Suprapubic skin (tissue), 4 donors: ENCODE data around the gene GSKIP. TPM values are rescaled to one million over a fixed set of nuclear protein-coding genes. Genes with fewer than 3 reads are reported as not detected.

Experiments
- DNase-seq, 2 donors: peaks; one replicate each; pipeline ENCODE4 v3.0.0-alpha.2; 2019; ENCODE audit warnings: low spot score in 2 of 2
- H3K27ac ChIP-seq: fragments of 200-600 bp; sonication (generic); one replicate; pipeline ENCODE4 v1.5.1; 2019
- H3K27me3 ChIP-seq: fragments of 200-600 bp; sonication (generic); one replicate; pipeline ENCODE4 v1.5.1; 2019
- H3K36me3 ChIP-seq: fragments of 200-600 bp; sonication (generic); one replicate; pipeline ENCODE4 v1.5.1; 2019
- H3K4me1 ChIP-seq: fragments of 200-600 bp; sonication (generic); one replicate; pipeline ENCODE4 v1.5.1; 2019
- H3K4me3 ChIP-seq: fragments of 200-600 bp; sonication (generic); one replicate; pipeline ENCODE4 v1.5.1; 2019; ENCODE audit warnings: mild to moderate bottlenecking
- H3K9me3 ChIP-seq: fragments of 200-600 bp; sonication (generic); one replicate; pipeline ENCODE4 v1.5.1; 2019
- CTCF ChIP-seq, 2 donors: fragments of 200-600 bp in 1 of 2; fragments of 450-650 bp in 1 of 2; sonication (generic) in 1 of 2; IDR thresholded peaks; one replicate each; pipeline ENCODE4 v1.5.1; 2016 to 2019; ENCODE audit warnings: antibody characterized with exemption in 2 of 2, mild to moderate bottlenecking in 1 of 2, moderate library complexity in 1 of 2
- EP300 ChIP-seq: sonication (generic); formaldehyde crosslinking; IDR thresholded peaks from one replicate; pipeline ENCODE4 v1.6.1; 2017; ENCODE audit warnings: antibody characterized with exemption
- POLR2A ChIP-seq, 2 donors: fragments of 450-650 bp; IDR thresholded peaks; one replicate each; pipeline ENCODE4 v1.6.1; 2017; ENCODE audit warnings: antibody characterized with exemption in 2 of 2, mild to moderate bottlenecking in 2 of 2, moderate library complexity in 2 of 2
- POLR2AphosphoS5 ChIP-seq, 3 donors: sonication (generic); formaldehyde crosslinking; IDR thresholded peaks; one replicate each; pipeline ENCODE4 v1.6.1; 2017; ENCODE audit warnings: antibody characterized with exemption in 3 of 3
- WGBS: methylation state at CpG from one replicate; pipeline ENCODE4 v1.1.5; 2018; 5-methylcytosine and 5-hydroxymethylcytosine counted together
- total RNA-seq, 4 donors: library from RNA; depleted of rRNA; stranded (reverse); fragments of >200 nt; gene quantifications; one replicate each; pipeline ENCODE4 v1.1.0, GENCODE V29; 2016

Gene GSKIP
- total RNA-seq, 4 donors from 2014 or later, result 7.9 to 50.1 (median 24.7) TPM

GRCh38 chr14:96416292-96416691 is 53.0 kb downstream of the GSKIP start:
- TF ChIP-seq POLR2A (IDR thresholded peaks at IDR 0.05) (no peak), POLR2AphosphoS5 (IDR thresholded peaks at IDR 0.05) (no peak), EP300 (no peak), CTCF (IDR thresholded peaks at IDR 0.05) (no peak)
- Histone ChIP-seq H3K27me3 (no peaks in the 10 kb centered on the region), H3K9me3 (no peaks in the 10 kb centered on the region), H3K27ac (no peak overlapping the region), H3K4me3 (no peak overlapping the region), H3K4me1 (no peaks in the 10 kb centered on the region), H3K36me3 (no peaks in the 10 kb centered on the region)
- WGBS, result 67% methylated on average over 1 of the region's 1 CpG
- DNase-seq, result no peak

- Histone ChIP-seq H3K27ac (no peak overlapping the region), H3K4me3 (no peak overlapping the region), H3K4me1 (no peaks in the 10 kb centered on the region), H3K27me3 (no peaks in the 10 kb centered on the region), H3K36me3 (no peaks in the 10 kb centered on the region), H3K9me3 (no peaks in the 10 kb centered on the region)
- no peak for TF ChIP-seq POLR2AphosphoS5 (IDR thresholded peaks at IDR 0.05)
- TF ChIP-seq EP300, result no peak
- TF ChIP-seq POLR2A (IDR thresholded peaks at IDR 0.05), result no peak
- no peak for TF ChIP-seq CTCF (IDR thresholded peaks at IDR 0.05)
- WGBS, result 87% methylated on average over 2 of the region's 2 CpGs
- no peak for DNase-seq
Measured at GRCh38 chr14:96417254-96417653, 53.9 kb downstream of the GSKIP start.

GRCh38 chr14:96418075-96418474 is 54.7 kb downstream of the GSKIP start:
- TF ChIP-seq CTCF (IDR thresholded peaks at IDR 0.05) (no peak), POLR2AphosphoS5 (IDR thresholded peaks at IDR 0.05) (no peak), POLR2A (IDR thresholded peaks at IDR 0.05) (no peak), EP300 (no peak)
- Histone ChIP-seq H3K4me1 (peaks cover 5% of the 10 kb centered on the region), H3K27me3 (no peaks in the 10 kb centered on the region), H3K4me3 (no peak overlapping the region), H3K9me3 (no peaks in the 10 kb centered on the region), H3K36me3 (no peaks in the 10 kb centered on the region), H3K27ac (no peak overlapping the region)
- WGBS, result 88% methylated on average over 4 of the region's 4 CpGs
- DNase-seq, result no peak

GRCh38 chr14:96421236-96421635 is 57.9 kb downstream of the GSKIP start:
- Histone ChIP-seq H3K36me3 (no peaks in the 10 kb centered on the region), H3K27me3 (no peaks in the 10 kb centered on the region), H3K4me1 (peaks cover 11% of the 10 kb centered on the region), H3K4me3 (no peak overlapping the region), H3K27ac (no peak overlapping the region), H3K9me3 (no peaks in the 10 kb centered on the region)
- TF ChIP-seq EP300 (no peak), POLR2A (IDR thresholded peaks at IDR 0.05) (no peak), POLR2AphosphoS5 (IDR thresholded peaks at IDR 0.05) (no peak), CTCF (IDR thresholded peaks at IDR 0.05) (no peak)
- 92% methylated on average over 6 of the region's 6 CpGs for WGBS
- no peak for DNase-seq

- H3K4me1 ChIP-seq, result peaks cover 11% of the 10 kb centered on the region
- no peaks in the 10 kb centered on the region for H3K36me3 ChIP-seq
- no peaks in the 10 kb centered on the region for H3K9me3 ChIP-seq
- no peak overlapping the region for H3K4me3 ChIP-seq
- no peak for TF ChIP-seq CTCF (IDR thresholded peaks at IDR 0.05)
- TF ChIP-seq EP300, result no peak
- TF ChIP-seq POLR2AphosphoS5 (IDR thresholded peaks at IDR 0.05), result no peak
- WGBS, result 78% methylated on average over 5 of the region's 5 CpGs
- no peaks in the 10 kb centered on the region for H3K27me3 ChIP-seq
- H3K27ac ChIP-seq, result no peak overlapping the region
- DNase-seq, result no peak
Measured at GRCh38 chr14:96422992-96423391, 59.7 kb downstream of the GSKIP start.
